DMS153 treated with DMSO at 0.1 percent for 48 hours (cell line): ENCODE data around the gene SCD.
"Not testable (repeated sequence)": the region's sequence is repeated elsewhere in the genome, so short reads cannot be mapped to it uniquely, and the experiment has no call there.

Source experiments
- DNase-seq: peaks from one replicate; lab custom pipeline; 2025; ENCODE audit not compliant: unreplicated experiment; lab: John Stamatoyannopoulos, UW

The SCD gene

DNA sequence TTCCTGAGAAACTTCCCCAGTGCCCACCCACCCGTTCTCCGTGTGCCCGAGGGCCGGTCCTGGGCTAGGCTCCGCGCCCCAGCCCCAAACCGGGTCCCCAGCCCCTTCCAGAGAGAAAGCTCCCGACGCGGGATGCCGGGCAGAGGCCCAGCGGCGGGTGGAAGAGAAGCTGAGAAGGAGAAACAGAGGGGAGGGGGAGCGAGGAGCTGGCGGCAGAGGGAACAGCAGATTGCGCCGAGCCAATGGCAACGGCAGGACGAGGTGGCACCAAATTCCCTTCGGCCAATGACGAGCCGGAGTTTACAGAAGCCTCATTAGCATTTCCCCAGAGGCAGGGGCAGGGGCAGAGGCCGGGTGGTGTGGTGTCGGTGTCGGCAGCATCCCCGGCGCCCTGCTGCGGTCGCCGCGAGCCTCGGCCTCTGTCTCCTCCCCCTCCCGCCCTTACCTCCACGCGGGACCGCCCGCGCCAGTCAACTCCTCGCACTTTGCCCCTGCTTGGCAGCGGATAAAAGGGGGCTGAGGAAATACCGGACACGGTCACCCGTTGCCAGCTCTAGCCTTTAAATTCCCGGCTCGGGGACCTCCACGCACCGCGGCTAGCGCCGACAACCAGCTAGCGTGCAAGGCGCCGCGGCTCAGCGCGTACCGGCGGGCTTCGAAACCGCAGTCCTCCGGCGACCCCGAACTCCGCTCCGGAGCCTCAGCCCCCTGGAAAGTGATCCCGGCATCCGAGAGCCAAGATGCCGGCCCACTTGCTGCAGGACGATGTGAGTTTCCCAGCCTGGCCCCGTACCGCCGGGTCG lies at the start of gene SCD:
Gene SCD (plus strand): TSS at position 469 of the 803 bp plus-strand sequence. CDS start 272 bp downstream, at position 741.
- peak; percentile 93 for DNase-seq

DNA sequence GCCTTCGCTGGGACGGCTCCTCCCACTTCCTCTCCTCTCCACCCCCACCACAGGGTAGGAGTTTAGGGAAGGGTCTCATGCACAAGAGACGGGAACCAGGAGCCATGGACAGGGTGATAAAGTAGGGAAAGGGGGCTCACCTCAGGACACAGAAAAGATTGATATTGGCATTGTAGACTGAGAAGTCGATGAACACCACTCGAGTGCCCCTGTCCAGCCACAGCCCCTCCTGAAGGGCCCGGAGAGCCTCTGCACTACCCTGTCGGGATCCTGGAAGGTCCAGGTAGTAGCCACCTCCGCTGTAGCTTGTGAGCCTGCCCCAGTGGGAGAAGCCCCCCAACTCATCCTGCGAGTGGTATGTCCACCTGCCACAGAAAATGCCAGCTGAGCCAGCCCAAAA lies 49.8 kb upstream of the SCD start:
- DNase-seq = no peak

DNA sequence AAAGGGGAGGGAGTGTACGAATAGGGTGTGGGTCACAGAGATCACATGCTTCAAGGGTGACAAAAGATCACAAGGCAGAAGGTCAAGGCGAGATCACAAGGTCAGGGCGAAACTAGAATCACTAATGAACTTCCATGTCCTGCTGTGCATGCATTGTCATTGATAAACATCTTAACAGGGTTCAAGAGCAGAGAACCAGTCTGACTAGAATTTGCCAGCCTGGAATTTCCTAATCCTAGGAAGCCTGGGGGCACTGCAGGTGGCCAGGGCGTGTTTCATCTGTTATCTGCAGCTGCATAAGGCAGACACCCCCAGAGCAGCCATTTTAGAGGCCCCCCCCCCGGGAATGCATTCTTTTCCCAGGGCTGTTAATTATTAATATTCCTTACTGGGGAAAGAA lies 45.9 kb upstream of the SCD start:
- DNase-seq = not testable (repeated sequence)

DNA sequence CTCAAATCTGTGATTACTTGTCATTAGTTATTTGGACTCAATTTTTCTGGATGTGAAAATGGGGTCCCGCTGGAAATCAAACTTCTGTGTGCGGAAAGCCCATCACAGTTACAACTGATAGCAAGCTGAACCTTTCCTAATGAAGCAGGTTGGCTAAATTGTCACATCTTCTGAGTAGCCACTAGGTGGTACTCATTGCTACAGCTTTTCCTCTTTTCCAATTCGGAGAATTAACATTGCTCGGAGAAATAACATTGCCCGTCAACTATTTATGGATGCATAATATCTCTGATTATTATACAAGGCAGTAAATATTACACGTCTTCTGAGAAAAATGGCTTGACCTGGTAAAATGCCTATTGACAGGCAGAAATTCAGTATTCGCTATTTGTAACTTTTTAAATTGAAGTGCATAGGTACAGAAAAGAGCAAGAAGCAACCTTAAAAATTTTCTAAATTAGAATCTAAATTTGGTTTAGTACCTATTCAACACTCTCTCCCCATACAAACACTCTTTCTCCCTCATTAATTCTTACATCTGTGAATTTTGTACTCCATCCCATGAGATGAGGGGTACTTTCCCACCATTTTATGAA lies 43.2 kb upstream of the SCD start:
- DNase-seq = peak; percentile 50

DNA sequence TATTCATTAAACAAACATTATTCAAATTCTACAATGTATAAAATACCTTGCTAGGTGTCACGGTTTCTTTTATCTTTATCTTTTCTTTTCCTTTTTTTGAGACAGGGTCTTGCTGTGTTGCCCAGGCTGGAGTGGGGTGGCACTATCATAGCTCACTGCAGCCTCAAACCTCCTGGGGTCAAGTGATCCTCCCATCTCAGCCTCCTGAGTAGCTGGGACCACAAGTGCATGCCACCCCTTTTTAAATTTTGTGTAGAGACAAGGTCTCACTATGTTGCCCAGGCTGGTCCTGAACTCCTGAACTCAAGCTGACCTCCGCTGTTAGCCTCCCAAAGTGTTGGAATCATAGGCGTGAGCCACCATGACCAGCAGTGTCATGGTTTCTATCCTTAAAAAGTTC lies 42.6 kb upstream of the SCD start:
- no peak for DNase-seq

DNA sequence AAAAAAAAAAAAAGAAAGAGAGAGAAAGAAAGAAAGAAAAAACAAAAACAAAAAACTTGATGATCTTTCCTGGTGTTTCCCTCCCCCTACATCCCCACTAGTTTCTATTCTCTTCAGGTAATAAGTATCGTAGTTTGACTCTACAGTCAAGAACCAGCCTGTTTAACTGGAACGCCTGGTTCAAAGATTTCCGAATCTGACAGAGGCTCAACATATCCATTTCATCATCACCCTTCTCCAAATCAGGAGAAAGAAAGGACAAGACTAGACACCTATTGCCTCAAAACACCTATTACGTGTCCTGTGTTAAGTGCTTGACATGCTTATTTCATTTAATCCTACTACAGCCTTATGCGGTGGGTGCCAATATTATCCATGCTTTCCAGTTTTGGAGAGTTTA lies 40.2 kb upstream of the SCD start:
- no peak for DNase-seq

DNA sequence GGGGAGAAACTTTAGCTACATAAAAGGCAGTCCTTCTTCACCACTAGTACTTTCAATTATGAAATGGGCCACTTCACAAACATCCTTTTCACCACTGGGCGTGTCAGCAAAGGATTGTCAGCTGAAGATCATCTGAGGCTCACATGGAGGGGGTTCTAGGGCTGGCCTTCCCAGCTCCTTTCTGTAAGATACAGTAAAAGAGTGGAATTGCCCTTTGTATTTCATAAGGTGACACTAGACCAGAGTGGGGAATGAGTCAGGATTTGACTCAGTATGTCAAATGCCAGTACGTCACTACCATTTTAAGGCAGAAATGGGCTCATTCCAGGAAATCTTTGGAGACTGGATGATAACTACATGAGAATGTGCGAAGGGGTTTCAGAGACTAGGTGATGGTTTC lies 39.3 kb upstream of the SCD start:
- DNase-seq = no peak

DNA sequence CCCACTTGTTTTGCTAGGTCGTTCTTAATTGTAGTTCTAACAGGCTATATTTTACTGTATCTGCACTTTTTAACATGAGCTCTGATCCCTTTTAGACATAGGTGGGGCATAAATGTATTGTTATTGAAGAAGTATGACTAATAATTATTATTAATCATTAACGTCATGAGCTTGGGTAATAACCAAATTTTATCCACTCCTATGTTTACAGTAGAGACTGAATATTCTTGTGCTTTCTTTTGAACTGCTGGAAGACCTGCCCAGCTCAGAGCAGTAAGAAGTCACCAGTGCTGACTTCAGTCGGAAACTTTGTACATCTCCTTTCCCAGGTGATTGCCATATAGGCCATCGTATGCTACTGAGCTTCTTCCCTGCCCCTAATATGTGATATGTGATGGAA lies 35.7 kb upstream of the SCD start:
- no peak for DNase-seq

DNA sequence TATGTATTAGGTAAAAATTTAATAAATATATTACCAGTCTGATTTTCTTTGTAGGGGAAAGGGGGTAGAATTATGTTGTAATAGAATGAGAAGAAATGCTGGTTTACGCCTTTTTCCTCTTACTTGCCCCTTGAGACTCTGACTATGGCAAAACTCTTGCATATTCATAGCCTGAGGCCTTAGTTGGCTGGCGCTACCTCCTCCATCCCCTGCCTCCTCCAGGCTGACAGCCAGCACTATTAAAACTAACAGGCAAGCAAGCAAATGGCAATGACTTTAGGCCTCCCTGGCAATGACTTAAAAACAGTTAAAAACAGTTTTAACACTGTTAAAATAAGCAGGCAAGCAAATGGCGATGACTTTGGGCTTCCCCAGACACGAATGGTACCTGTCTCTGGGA lies 31.4 kb upstream of the SCD start:
- DNase-seq = no peak

DNA sequence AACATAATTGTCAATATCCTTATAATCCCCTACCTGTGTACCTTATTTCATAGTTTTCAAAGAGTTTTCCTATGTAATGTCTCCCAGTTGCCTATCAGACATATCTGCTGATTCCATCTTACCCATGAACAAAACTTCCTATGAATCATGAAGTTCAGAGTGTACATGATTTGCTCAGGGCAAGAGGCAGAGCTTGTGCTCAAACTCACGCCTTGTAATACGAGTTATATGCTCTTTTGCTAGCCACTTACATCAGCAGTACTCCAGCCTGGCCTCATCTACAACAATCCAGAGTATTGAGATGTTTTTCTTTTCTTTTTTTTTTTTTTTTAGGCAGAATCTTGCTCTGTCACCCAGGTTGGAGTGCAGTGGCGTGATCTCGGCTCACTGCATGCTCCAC lies 28.8 kb upstream of the SCD start:
- no peak for DNase-seq

DNA sequence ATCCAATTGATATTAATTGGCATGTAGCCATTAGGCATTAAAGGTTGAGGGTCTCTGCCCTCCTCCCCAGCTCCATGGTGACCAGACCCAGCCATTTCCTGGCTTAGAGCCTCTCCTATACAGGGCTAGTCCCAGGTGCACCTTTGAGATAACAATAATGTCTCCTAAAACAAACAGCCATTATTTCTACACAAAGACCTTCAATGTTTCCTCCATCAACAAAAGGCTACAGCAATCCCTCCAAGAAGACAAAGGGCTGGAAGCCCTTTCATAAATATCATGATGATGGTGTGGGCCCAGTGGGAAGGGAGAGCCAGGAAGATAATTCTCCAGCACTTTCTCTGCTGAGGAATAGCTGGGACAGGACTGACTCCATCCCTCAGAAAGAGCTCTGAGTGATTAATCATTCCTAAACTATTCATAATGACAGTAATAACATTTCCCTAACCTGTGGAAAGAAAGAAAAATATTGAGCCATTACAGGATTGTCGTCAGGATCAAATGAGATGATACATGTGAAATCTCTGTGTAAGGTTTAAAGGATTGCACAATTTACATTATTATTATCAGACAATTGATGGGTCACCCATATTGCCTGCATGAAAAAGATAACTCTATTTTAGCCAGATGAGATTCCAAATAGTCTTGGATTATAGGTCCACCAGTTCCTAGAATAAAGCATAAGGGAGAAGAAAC lies 27.2 kb upstream of the SCD start:
- peak; percentile 60 for DNase-seq

DNA sequence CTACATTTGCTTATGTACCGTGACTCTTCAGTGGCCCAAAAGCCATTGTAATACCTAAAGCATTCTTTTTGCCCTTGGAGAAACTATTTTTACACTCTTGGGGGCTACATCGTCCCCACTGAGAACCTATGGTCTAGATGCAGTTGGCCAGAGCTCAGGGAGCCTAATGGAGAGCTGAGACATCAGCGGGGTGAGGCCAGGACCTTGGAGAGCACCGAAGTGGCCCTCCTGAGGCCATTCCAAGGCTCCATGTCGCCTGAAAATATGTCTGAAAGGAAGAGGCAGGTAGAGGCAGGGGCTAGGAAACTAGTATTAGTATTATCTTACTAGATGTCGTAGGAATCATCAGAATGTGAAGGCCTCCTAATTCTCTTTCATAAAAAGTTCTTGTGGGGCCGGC lies 21.9 kb upstream of the SCD start:
- no peak for DNase-seq

DNA sequence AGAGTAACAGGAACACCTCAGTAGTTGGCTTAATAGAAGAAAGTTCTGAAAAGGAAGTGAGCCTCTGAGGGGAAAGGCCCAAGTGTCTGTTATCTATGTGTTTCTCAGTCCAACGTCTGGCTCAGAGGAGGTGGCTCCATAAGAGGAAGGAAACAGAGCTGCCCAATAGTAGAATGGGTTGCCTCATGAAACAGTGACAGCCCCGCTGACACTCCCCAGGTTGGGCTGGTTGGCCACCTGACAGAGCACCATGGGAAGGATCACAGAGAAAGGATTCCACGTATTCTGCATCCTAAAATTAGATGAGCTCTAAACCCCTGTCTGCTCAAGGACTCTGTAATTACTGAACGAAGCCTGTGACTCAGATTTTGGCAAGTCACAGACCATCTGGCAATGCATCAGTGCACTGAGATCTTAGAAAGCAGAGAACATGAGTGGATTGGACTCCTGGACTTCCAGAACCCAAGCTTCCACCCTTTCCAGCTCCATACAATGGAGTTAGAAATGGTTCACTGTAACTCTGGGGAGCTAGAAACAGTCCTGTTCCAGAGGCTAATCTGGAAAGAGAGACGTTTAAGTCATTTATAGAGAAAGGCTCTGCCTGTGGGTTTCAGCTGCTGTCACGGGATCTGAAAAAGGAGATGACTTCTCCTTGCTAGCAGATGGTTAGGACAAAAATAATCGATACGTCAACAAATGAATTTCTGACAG lies 19.9 kb upstream of the SCD start:
- DNase-seq = no peak

DNA sequence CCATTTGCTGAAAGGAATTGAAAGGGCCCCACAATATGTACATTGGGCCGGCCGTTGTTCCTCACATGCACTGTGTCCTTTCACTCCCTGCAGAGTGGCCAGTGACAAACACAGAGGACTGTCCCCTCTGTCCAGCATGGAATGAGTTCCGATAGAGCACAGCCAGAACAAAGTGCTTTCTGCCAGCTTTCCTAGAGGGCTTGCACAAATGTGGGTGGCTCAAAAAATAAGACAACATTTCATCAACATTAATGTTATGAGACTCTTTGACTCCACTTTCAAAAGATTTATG lies 19.4 kb upstream of the SCD start:
- no peak for DNase-seq

DNA sequence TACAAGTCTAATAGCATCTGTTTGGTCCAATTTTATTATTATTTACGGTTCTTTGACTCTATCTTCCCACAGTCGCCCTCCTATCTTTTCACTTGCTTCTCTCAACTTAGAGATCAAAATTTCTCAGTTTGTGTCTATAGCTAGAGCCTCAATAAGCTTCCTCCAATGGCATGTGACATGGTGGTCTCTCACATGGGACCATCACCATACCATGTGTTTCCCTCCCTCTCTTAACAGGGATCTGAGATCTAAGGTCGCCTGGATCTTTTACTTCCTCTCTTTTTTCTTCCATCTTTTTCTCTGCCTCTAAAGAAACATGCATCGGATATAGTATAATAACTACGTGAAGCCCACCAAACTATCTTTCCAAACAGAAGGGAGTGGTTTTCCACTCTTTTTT lies 18.8 kb upstream of the SCD start:
- no peak for DNase-seq

DNA sequence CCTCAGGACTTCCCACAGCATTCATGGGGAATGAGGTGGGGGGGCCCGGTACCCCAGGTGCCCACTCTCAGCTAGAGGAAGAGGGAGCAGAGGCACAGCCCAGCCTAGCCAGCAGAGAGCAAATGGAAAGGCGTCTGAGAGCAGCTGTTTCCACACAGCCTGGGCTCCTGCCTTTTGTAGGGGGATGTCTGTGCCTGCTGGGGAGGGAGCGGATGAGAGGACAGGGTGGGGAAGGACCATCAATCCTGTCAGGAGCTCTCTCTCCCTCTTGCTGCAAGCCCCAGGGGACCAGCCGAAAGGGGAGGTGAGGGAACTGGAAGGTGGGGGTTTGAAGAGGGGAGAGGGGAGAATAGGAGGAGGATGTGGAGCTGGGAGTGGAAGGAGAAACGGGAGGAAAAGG lies 17.0 kb upstream of the SCD start, which contains the start of gene PKD2L1:
Gene PKD2L1 (minus strand): TSS at position 150 of the 400 bp plus-strand sequence. CDS start 125 bp downstream, at position 25.
- DNase-seq = no peak

DNA sequence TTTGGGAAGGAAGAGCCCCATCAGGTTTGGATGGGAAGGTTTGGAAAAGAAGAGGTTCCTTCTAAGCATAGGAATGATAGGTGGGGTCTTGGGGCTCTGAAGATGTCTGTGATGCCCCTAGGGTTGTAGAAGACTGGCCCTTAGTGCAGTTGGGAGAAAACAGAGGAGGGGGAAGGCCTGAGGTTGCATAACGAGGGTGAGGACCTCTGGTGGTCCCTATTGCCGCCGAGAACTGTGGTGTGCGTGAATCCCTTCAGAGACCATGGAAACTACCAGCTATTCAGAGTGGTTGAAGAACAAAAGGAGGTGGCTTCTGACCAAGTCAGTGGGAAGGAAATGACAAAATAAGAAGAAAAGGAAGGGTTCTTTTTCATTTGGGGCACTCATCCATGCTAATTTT lies 13.9 kb upstream of the SCD start:
- DNase-seq = no peak

DNA sequence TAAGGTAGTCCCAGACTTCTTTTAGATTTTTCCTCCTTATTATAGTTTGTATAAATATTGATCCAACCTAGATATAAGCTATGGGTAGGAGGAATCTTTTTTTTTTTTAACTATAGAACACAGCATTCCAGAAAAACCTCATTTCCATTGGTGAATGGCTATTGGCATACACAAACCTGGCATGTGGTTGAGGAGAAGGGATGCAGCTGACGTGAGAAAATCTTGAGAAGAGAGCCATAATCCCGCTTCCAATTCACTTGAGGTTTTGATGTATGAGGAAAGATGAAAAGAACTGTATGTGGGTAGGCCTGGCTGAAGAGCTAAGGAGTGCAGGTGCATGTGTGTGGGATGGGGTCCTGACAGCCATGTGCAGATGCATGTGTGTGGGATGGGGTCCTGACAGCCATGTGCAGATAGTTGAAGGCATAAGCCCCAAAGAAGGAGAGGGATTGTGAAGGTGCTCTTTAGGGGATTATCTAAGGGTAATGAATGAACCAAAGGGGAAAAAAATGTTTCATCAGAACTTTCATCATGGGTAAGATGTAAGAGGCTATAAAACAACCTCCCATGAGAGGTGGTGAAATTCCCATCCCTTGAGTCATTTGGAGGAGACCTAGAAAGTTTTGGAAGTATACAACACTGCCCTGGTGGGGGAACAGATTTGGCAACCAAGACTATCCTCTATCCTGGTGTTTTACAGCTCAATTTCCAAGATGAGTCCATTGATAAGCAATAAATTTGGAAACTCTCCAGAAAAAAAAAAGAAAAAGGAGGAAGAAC lies 13.2 kb upstream of the SCD start:
- DNase-seq = no peak

DNA sequence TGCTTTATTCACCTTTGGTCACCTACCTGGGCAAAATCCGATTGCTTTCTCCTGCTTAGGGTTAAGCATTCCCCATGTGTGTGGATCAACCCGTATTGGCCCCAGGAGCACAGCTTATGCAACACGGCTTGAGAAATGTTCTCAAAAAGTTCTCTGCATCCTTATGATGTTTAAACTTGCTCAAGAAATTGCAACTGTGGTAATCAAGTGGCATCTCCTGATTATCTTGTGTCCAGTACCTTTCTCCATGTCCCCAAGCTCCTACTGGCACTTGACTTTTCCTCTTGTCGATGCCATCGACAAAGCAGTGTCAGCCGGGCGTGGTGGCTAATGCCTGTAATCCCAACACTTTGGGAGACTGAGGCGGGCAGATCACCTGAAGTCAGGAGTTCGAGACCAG lies 12.3 kb upstream of the SCD start:
- no peak for DNase-seq

DNA sequence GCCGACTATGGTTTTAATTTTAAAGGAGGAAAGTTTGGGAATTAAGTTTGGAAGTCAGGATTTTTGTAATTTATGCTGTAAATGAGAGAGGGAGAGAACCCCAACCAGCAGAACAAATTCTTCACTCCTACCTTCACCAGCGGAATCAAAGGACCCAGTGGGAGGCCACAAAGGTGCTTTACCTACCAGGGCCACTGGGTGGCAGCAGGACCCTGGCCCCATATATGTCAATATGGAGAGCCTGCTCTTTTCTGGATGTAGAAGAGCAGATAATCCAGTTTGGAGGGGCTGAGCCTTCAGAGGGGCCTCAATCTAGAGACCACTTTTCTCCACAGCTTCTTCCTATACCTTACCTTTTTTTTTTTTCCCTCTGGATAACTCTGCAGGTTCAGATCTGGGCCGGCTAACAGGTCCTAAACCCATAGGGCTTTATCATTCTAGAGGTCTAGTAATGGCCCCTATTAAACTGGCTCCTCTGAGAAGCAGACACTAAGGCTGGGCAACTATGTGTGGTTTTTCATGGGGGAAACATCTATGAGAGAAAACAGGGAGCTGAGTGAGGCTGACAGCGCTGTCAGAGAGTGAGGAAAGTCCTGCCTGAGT lies 8.5 kb upstream of the SCD start:
- peak; percentile 54 for DNase-seq

DNA sequence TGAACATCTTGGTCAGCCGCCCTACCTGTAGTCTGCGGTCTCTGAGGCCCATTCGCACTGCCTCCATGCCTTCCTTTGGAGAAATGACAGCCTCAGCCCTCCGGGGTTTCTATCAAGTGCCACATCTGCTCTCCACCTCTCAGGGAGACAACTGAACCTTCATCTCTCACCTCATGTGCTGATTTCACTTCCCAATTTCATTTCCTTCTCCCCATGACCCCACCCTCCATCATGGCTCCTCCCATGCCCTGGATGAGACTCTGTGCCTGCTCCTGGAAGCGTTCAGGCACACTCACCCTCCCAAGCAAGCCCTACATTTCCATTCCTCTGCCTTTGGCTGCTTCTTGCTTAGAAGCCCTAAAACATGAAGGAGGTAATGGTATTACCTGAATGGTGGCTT lies 7.8 kb upstream of the SCD start:
- DNase-seq = no peak
